ENCODE measurements around the gene MRTO4. TPM values are rescaled to one million over a fixed set of nuclear protein-coding genes. Genes with fewer than 3 reads are reported as not detected.

Gene MRTO4
- 27.9 TPM for total RNA-seq

GRCh38 chr1:19251305-19252196 is at the start of gene MRTO4, which contains the start of gene EMC1:
Gene MRTO4, plus strand, starts transcription at chr1:19251805. Its CDS starts 31 bp downstream, at chr1:19251836.
Gene EMC1, minus strand, starts transcription at chr1:19251524. Its CDS starts 15 bp downstream, at chr1:19251509.

GRCh38 chr1:19209990-19210771 is 41.4 kb upstream of the MRTO4 start, which contains the start of gene UBR4:
Gene UBR4, minus strand, starts transcription at chr1:19210266. Its CDS starts 18 bp downstream, at chr1:19210248.

GRCh38 chr1:19288324-19289241 is 37.0 kb downstream of the MRTO4 start, which contains the start of gene AKR7A3:
Gene AKR7A3, minus strand, starts transcription at chr1:19288770. Its CDS starts 61 bp downstream, at chr1:19288709.

Small RNAs within 50 kb of the gene (small RNA-seq; reads per million reads assigned to genes)
- gene RNU6-1099P (ENCODE audit: low replicate concordance): not detected

Other genes starting within 250 kb of the MRTO4 start
- gene UBR4, start 41.5 kb upstream of the MRTO4 start, total RNA-seq: 230 TPM
- 111 TPM for gene EMC1, start 281 bp upstream of the MRTO4 start, total RNA-seq
- gene AKR7A3, start 37.0 kb downstream of the MRTO4 start, total RNA-seq: 2.5 TPM
- 29.4 TPM for gene AKR7A2, start 60.3 kb downstream of the MRTO4 start, total RNA-seq
- gene SLC66A1, start 60.5 kb downstream of the MRTO4 start, total RNA-seq: 25.7 TPM
- gene CAPZB, start 233.7 kb downstream of the MRTO4 start, total RNA-seq: 45.1 TPM